K562 (cell line): ENCODE measurements around the gene SLC22A23. TPM values are rescaled to one million over a fixed set of nuclear protein-coding genes. Genes with fewer than 3 reads are reported as not detected.
A peak's percentile ranks its signal among the peaks of the same experiment; 100 is the strongest.

Source experiments
- ATAC-seq: fragments of 200-7000 bp; cut with Tn5 transposase; 3 replicates; pipeline ENCODE4 v1.9.1; 2020; ENCODE audit warnings: moderate library complexity
- BruUV-seq: library from RNA; stranded (reverse); fragments of 400-500 nt; replicated peaks from 2 replicates; lab custom pipeline; 2021; lab: Mats Ljungman, UMichigan
- CTCF ChIA-PET: fragments of 300-600 bp; formaldehyde crosslinking; extraction: SDS; loops from one replicate; lab custom pipeline; 2021; ENCODE audit warnings: low intra/inter-chr PET ratio; lab: Yijun Ruan, JAX
- POLR2A ChIA-PET: fragments of 300-600, 350-650 bp; sonication (Branson Sonifier 250); formaldehyde crosslinking; extraction: SDS; loops from one replicate; lab custom pipeline; 2021; ENCODE audit warnings: antibody characterized with exemption, inconsistent platforms; lab: Yijun Ruan, JAX
- DNase-seq, 4 experiments: peaks; one replicate each; pipeline versions ENCODE4 v3.0.0 to v3.0.0-alpha.2; 2011 to 2018; ENCODE audit warnings: low spot score in 3 of 4, mixed read lengths in 3 of 4; ENCODE audit errors: extremely low read depth in 1 of 4
- FAIRE-seq: peaks from 2 replicates; lab custom pipeline; 2011; peaks lifted over from hg19 to GRCh38; lab: Jason Lieb, UNC
- H2AFZ ChIP-seq: 2 replicates; pipeline ENCODE4 v1.6.0; 2011; ENCODE audit warnings: low read depth, low read length, control low read depth, inconsistent platforms
- H3K27ac ChIP-seq: fragments of 200-600 bp; 3 replicates; pipeline ENCODE4 v1.8.0; 2011; ENCODE audit warnings: low read depth, mild to moderate bottlenecking, control low read depth, inconsistent platforms, low read length, moderate library complexity, mixed read lengths; ENCODE audit errors: extremely low read depth
- H3K27me3 ChIP-seq, 2 experiments: fragments of 300-600 bp in 1 of 2; 2 replicates in 1 of 2; 3 replicates in 1 of 2; pipeline versions ENCODE4 v1.6.0 to v1.8.0; 2011; ENCODE audit warnings: inconsistent platforms in 2 of 2, low read length in 2 of 2, mild to moderate bottlenecking in 1 of 2, mixed read lengths in 1 of 2, moderate library complexity in 1 of 2; ENCODE audit not compliant: control insufficient read depth in 2 of 2, insufficient read depth in 2 of 2
- H3K36me3 ChIP-seq: fragments of 300-600 bp; 3 replicates; pipeline ENCODE4 v1.8.0; 2011; ENCODE audit warnings: mild to moderate bottlenecking, low read length, inconsistent platforms; ENCODE audit not compliant: control insufficient read depth, insufficient read depth
- H3K4me1 ChIP-seq, 2 experiments: fragments of 200-600 bp in 1 of 2; replicated peaks in 1 of 2; 2 replicates in 1 of 2; 3 replicates in 1 of 2; pipeline versions ENCODE4 v1.5.1 to v1.8.0; 2011; ENCODE audit warnings: inconsistent platforms in 2 of 2, low read length in 2 of 2, mild to moderate bottlenecking in 1 of 2, mixed read lengths in 1 of 2, moderate library complexity in 1 of 2; ENCODE audit not compliant: control insufficient read depth in 2 of 2, insufficient read depth in 2 of 2
- H3K4me2 ChIP-seq: 2 replicates; pipeline ENCODE4 v1.6.1; 2011; ENCODE audit warnings: low read length, control low read depth, inconsistent platforms, mixed read lengths; ENCODE audit not compliant: insufficient read depth
- H3K4me3 ChIP-seq: fragments of 200-600 bp; sonication (generic), shearing (Covaris generic); 2 replicates; pipeline ENCODE4 v1.5.1; 2016; ENCODE audit warnings: control low read depth, inconsistent platforms
- H3K79me2 ChIP-seq: fragments of 200-600 bp; 3 replicates; pipeline ENCODE4 v1.8.0; 2011; ENCODE audit warnings: low read length, inconsistent platforms; ENCODE audit not compliant: control insufficient read depth, insufficient read depth
- H3K9ac ChIP-seq, 2 experiments: 2 replicates each; pipeline versions ENCODE4 v1.6.0 to v1.6.1; 2011; ENCODE audit warnings: low read depth in 2 of 2, low read length in 2 of 2, control low read depth in 1 of 2, inconsistent platforms in 1 of 2, mild to moderate bottlenecking in 1 of 2, mixed read lengths in 1 of 2; ENCODE audit not compliant: insufficient read depth in 1 of 2
- H3K9me1 ChIP-seq: one replicate; pipeline ENCODE4 v1.6.0; 2011; ENCODE audit warnings: inconsistent platforms, mild to moderate bottlenecking, low read length, moderate library complexity; ENCODE audit not compliant: control insufficient read depth, insufficient read depth
- H3K9me3 ChIP-seq: replicated peaks from 2 replicates; pipeline ENCODE4 v1.5.1; 2011; ENCODE audit warnings: low read depth, low read length, inconsistent platforms; ENCODE audit not compliant: control insufficient read depth, insufficient read depth
- H4K20me1 ChIP-seq: replicated peaks from 2 replicates; pipeline ENCODE4 v1.6.1; 2011; ENCODE audit warnings: low read length, inconsistent platforms, mixed read lengths; ENCODE audit not compliant: control insufficient read depth, insufficient read depth
- OTX1 ChIP-seq: fragments of 450-650 bp; formaldehyde crosslinking; IDR thresholded peaks from 2 replicates; pipeline ENCODE4 v1.4.0; 2022; ENCODE audit warnings: mild to moderate bottlenecking
- PHF21A ChIP-seq: fragments of 450-650 bp; IDR thresholded peaks from 2 replicates; pipeline ENCODE4 v1.6.1; 2017; ENCODE audit warnings: low read depth, borderline replicate concordance
- ZNF282 ChIP-seq: sonication (generic); formaldehyde crosslinking; IDR thresholded peaks from 2 replicates; pipeline ENCODE4 v1.8.1; 2023; ENCODE audit warnings: missing genetic modification reagents
- WGBS: fragments of 100-300 bp; shearing (Covaris generic); methylation state at CpG from one replicate; pipeline ENCODE4 v1.1.6; 2016; ENCODE audit warnings: low coverage, mixed read lengths; ENCODE audit not compliant: insufficient coverage; ENCODE audit errors: missing lambda C conversion rate; 5-methylcytosine and 5-hydroxymethylcytosine counted together
- in situ Hi-C: fragments of 300-500 bp; cut with MboI; formaldehyde crosslinking; loops from 4 replicates; pipeline ENCODE4 v1.15.0; 2018; ENCODE audit warnings: inconsistent platforms, mixed read lengths
- intact Hi-C: fragments of 100-400 bp; cut with micrococcal nuclease; formaldehyde crosslinking; loops from 2 replicates; pipeline ENCODE4 v1.14.2; 2022
- polyA plus RNA-seq, 8 experiments: library from polyadenylated mRNA; depleted of rRNA in 4 of 8; stranded (reverse) in 5 of 8; unstranded in 3 of 8; fragments of >200 nt; fragmentation: Nextera tagmentation in 2 of 8; fragmentation: Illumina TruSeq in 1 of 8; extraction: Ambion mirVana in 2 of 8; extraction: Trizol in 1 of 8; gene quantifications; 2 replicates each; pipeline versions ENCODE4 v1.2.1 to v1.2.3, GENCODE V29; 2011 to 2014; ENCODE audit warnings: inconsistent platforms in 1 of 8, missing spikeins in 1 of 8
- total RNA-seq, 7 experiments: library from RNA; depleted of rRNA in 6 of 7; stranded (reverse); fragments of >200 nt in 6 of 7; fragmentation: Illumina TruSeq in 2 of 7; extraction: Trizol in 2 of 7; gene quantifications; 2 replicates each; pipeline versions ENCODE4 v1.2.1 to v1.2.3, GENCODE V29; 2011 to 2021; ENCODE audit warnings: low replicate concordance in 1 of 7
- TF ChIP-seq, protein P1 (sequence below): IDR thresholded peaks from 2 replicates; pipeline ENCODE4 v1.6.1; 2016; ENCODE audit warnings: missing genetic modification characterization, missing compliant biosample characterization

Gene SLC22A23
- total and polyA plus RNA-seq, 9 of the 15 experiments (the other 6 are each of a cell fraction or from before 2014, with no cell fraction given), result 0.30 to 8.7 (median 2.5) TPM

DNA sequence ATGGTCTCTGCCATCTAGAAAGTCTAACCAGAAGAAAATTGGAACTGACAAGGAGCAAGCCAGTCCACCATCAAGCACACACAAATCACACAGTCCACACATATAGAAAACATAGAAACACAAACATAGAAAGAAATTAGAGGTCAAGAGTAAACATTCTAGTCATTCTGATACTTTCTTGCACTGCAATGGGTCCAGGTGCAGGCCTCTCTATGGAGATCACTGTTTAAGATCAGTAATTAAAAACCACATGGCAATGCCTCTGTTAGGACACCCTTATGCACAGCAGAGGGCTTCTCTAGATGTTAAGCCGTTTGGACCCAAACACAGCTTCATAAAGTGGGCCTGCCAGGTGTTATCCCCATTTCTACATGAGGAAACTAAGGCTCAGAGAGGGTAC lies 42.8 kb upstream of the SLC22A23 start:
- Histone ChIP-seq H2AFZ (no peak overlapping the region), H3K9me3 (no peaks in the 10 kb centered on the region; the same call in 1 of the 2 replicates), H3K4me2 (no peak overlapping the region), H3K79me2 (no peaks in the 10 kb centered on the region), H3K36me3 (no peaks in the 10 kb centered on the region), H3K27ac (no peak overlapping the region), H3K4me1 (no peaks in the 10 kb centered on the region), H3K9ac (no peak overlapping the region), H3K9me1 (no peaks in the 10 kb centered on the region), H3K4me3 (no peak overlapping the region), H4K20me1 (no peaks in the 10 kb centered on the region), H3K27me3 (peaks cover 36 to 40% of the 10 kb centered on the region in 2 experiments)
- TF ChIP-seq PHF21A, result no peak
- ChIA-PET POLR2A (interaction anchor here (0.5 kb wide), 1 partner anchor 495 kb away, joined by 4 read pairs; no protein-coding TSS in a partner anchor), CTCF (no interaction called here)
- in situ Hi-C loops (no loop called here), intact Hi-C loops (no loop called here)
- peak; percentile 35; the same call in 1 of the 3 replicates for ATAC-seq
- FAIRE-seq, result no peak
- BruUV-seq, result no TSS peak
- DNase-seq, result no peak
- WGBS, result 0% methylated on average over 1 of the region's 1 CpG

DNA sequence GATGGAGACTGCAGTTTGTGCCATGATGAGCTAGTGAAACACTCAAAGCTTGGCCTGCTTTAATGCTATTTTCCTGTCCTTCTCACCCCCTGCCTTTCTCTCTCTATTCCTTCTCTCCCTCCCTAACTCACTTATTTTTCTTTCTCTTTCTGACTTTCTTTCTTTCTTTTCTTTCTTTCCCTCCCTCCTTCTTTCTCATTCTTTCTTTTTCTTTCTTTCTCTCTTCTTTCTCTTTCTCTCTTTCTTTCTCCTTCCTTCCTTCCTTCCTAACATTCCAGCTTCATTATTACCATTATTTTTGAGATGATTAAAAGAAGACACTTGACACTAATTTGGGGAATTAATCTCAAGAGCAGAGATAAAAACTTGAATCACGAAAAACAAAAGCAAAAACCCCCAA lies 39.5 kb upstream of the SLC22A23 start:
- no peak overlapping the region for H3K27ac ChIP-seq
- no peak overlapping the region for H3K4me3 ChIP-seq
- no peak overlapping the region for H3K9ac ChIP-seq
- H2AFZ ChIP-seq, result no peak overlapping the region
- no TSS peak for BruUV-seq
- H3K9me3 ChIP-seq, result no peaks in the 10 kb centered on the region; the same call in 1 of the 2 replicates
- CTCF ChIA-PET, result no interaction called here
- no peaks in the 10 kb centered on the region for H3K79me2 ChIP-seq
- FAIRE-seq (no peak), DNase-seq (no peak), ATAC-seq (no peak)
- TF ChIP-seq ZNF282 (CRISPR knock-in tag), result no peak
- TF ChIP-seq OTX1 (CRISPR knock-in tag), result 0 out of 2 replicates have a peak, but pooled peaks have one; percentile 44
- TF ChIP-seq, protein P1, sequence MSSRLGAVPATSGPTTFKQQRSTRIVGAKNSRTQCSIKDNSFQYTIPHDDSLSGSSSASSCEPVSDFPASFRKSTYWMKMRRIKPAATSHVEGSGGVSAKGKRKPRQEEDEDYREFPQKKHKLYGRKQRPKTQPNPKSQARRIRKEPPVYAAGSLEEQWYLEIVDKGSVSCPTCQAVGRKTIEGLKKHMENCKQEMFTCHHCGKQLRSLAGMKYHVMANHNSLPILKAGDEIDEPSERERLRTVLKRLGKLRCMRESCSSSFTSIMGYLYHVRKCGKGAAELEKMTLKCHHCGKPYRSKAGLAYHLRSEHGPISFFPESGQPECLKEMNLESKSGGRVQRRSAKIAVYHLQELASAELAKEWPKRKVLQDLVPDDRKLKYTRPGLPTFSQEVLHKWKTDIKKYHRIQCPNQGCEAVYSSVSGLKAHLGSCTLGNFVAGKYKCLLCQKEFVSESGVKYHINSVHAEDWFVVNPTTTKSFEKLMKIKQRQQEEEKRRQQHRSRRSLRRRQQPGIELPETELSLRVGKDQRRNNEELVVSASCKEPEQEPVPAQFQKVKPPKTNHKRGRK (tag), result peak; percentile 89
- intact Hi-C loops (no loop called here), in situ Hi-C loops (no loop called here)
- no peaks in the 10 kb centered on the region for H3K36me3 ChIP-seq
- no peak overlapping the region for H3K4me2 ChIP-seq
- no peaks in the 10 kb centered on the region for H3K9me1 ChIP-seq
- POLR2A ChIA-PET, result interaction anchor here (0.6 kb wide), 1 partner anchor 8 kb away, joined by 4 read pairs; no protein-coding TSS in a partner anchor
- H3K27me3 ChIP-seq, result peaks cover 38 to 61% of the 10 kb centered on the region in 2 experiments
- WGBS, result 0% methylated on average over 1 of the region's 1 CpG
- H4K20me1 ChIP-seq, result no peaks in the 10 kb centered on the region
- no peaks in the 10 kb centered on the region for H3K4me1 ChIP-seq
